ENCODE results near the gene PHLDB3. TPM values are rescaled to one million over a fixed set of nuclear protein-coding genes. Genes with fewer than 3 reads are reported as not detected.

The PHLDB3 gene
- total RNA-seq, 1 experiment from 2014 or later: 8.5 TPM

GRCh38 chr19:43438291-43439031 lies 66.1 kb downstream of the PHLDB3 start:
- no peak overlapping the region for H4K5ac ChIP-seq (ENCODE audit: insufficient read length, low read depth, low read length)
- H3K9me3 ChIP-seq (ENCODE audit: control insufficient read depth, low read depth, low read length): no peaks in the 10 kb centered on the region
- H2BK12ac ChIP-seq (ENCODE audit: insufficient read length, low read depth, low read length): no peak overlapping the region
- H2AK5ac ChIP-seq (ENCODE audit: insufficient read length, low read length): no peak overlapping the region
- H3K27me3 ChIP-seq (ENCODE audit: insufficient read depth, low read length): no peaks in the 10 kb centered on the region
- no peak overlapping the region for H3K4ac ChIP-seq (ENCODE audit: low read depth, low read length)
- no peak overlapping the region for H3K14ac ChIP-seq (ENCODE audit: insufficient read depth, low read length)
- H3T11ph ChIP-seq (ENCODE audit: low read length): no peak overlapping the region
- no peak overlapping the region for H2BK120ac ChIP-seq (ENCODE audit: low read depth, low read length, poor library complexity, severe bottlenecking)
- no peak overlapping the region for H3K18ac ChIP-seq (ENCODE audit: insufficient read length, low read depth, low read length)
- no peak overlapping the region for H3K27ac ChIP-seq (ENCODE audit: insufficient read length, low read depth, low read length)
- H3K23me2 ChIP-seq (ENCODE audit: insufficient read length, low read depth, low read length, poor library complexity, severe bottlenecking): no peaks in the 10 kb centered on the region
- Mint-ChIP-seq H3K4me3 (no peak overlapping the region), H3K27me3 (ENCODE audit: low read depth) (peaks cover 12% of the 10 kb centered on the region), H3K27ac (no peak overlapping the region), H3K36me3 (ENCODE audit: insufficient read depth in 1 of 3, low read depth in 3 of 3) (no peaks in the 10 kb centered on the region), H3K9me3 (peaks cover 0 to 16% of the 10 kb centered on the region in 2 experiments; a peak in 4 of 5 replicates), H3K4me1 (peaks cover 5 to 6% of the 10 kb centered on the region in 2 experiments)
- WGBS (ENCODE audit: extremely low coverage, insufficient read length, low lambda C conversion rate): no CpG with 5 or more reads among the region's 9 CpGs
- H3K79me2 ChIP-seq (ENCODE audit: insufficient read depth, low read length): no peaks in the 10 kb centered on the region
- no peak for DNase-seq
- H2BK20ac ChIP-seq (ENCODE audit: low read depth, low read length, poor library complexity, severe bottlenecking): no peak overlapping the region
- no peak overlapping the region for H2BK5ac ChIP-seq (ENCODE audit: insufficient read length, low read length)
- H2BK15ac ChIP-seq (ENCODE audit: low read depth, low read length): no peak overlapping the region
- no peak overlapping the region for H4K8ac ChIP-seq (replicated peaks; ENCODE audit: insufficient read length, low read depth, low read length)
- no peak overlapping the region for H3K56ac ChIP-seq (ENCODE audit: insufficient read length, low read depth, low read length)
- no peaks in the 10 kb centered on the region for H3K4me1 ChIP-seq (ENCODE audit: insufficient read depth, low read length)
- H3K23ac ChIP-seq (ENCODE audit: insufficient read length, low read depth, low read length): no peak overlapping the region
- H3K79me1 ChIP-seq (ENCODE audit: insufficient read depth, low read depth, low read length, poor library complexity, severe bottlenecking): no peaks in the 10 kb centered on the region
- H3K9ac ChIP-seq (ENCODE audit: extremely low read depth, insufficient read length, low read length): no peak overlapping the region
- no peak overlapping the region for H2AFZ ChIP-seq (ENCODE audit: low read length)
- no peak overlapping the region for H4K91ac ChIP-seq (ENCODE audit: insufficient read length, low read depth, low read length)
- H4K20me1 ChIP-seq (ENCODE audit: control insufficient read depth, insufficient read depth, insufficient read length): no peaks in the 10 kb centered on the region
- H3K4me2 ChIP-seq (ENCODE audit: insufficient read depth, insufficient read length, low read length): no peak overlapping the region
- no peak for TF ChIP-seq CTCF (conservative IDR thresholded peaks at IDR 0.05)
